GM21515 (cell line): ENCODE results near the gene CFAP210.
"Not testable (repeated sequence)": the region's sequence is repeated elsewhere in the genome, so short reads cannot be mapped to it uniquely, and the experiment has no call there.

Source experiments
- ATAC-seq: cut with Tn5 transposase; IDR thresholded peaks from one replicate; pipeline ENCODE4 v1.9.1; 2021; ENCODE audit not compliant: unreplicated experiment

Gene CFAP210

GRCh38 chr2:169713331-169713730, 19.1 kb upstream of the CFAP210 start:
- ATAC-seq, result no peak

- ATAC-seq, result no peak
These were observed 18.6 kb upstream of the CFAP210 start for GRCh38 chr2:169712791-169713227.

GRCh38 chr2:169711751-169712509, 17.7 kb upstream of the CFAP210 start:
- ATAC-seq, result no peak

- ATAC-seq, result no peak
These were observed 15.8 kb upstream of the CFAP210 start for GRCh38 chr2:169709981-169710380.

- ATAC-seq, result no peak
These were observed 15.1 kb upstream of the CFAP210 start for GRCh38 chr2:169709331-169709730.

GRCh38 chr2:169707626-169708025, 13.4 kb upstream of the CFAP210 start:
- ATAC-seq, result no peak

- ATAC-seq, result no peak
These were observed 11.7 kb upstream of the CFAP210 start for GRCh38 chr2:169705927-169706326.

- ATAC-seq, result no peak
These were observed 10.0 kb upstream of the CFAP210 start for GRCh38 chr2:169704160-169704708.

- no peak for ATAC-seq
These were observed 8.8 kb upstream of the CFAP210 start for GRCh38 chr2:169702996-169703395.

- not testable (repeated sequence) for ATAC-seq
These were observed 5.0 kb upstream of the CFAP210 start for GRCh38 chr2:169699173-169699572.

GRCh38 chr2:169696381-169696780, 2.2 kb upstream of the CFAP210 start:
- ATAC-seq, result no peak

GRCh38 chr2:169694894-169695260, 672 bp upstream of the CFAP210 start:
- ATAC-seq, result no peak

- no peak for ATAC-seq
These were observed 845 bp downstream of the CFAP210 start for GRCh38 chr2:169693360-169693759.

- ATAC-seq, result no peak
These were observed 1.5 kb downstream of the CFAP210 start for GRCh38 chr2:169692718-169693117.

- ATAC-seq, result no peak
These were observed 3.2 kb downstream of the CFAP210 start for GRCh38 chr2:169690958-169691357.

- not testable (repeated sequence) for ATAC-seq
These were observed 6.3 kb downstream of the CFAP210 start for GRCh38 chr2:169687943-169688342.

GRCh38 chr2:169686825-169687224, 7.4 kb downstream of the CFAP210 start:
- ATAC-seq, result not testable (repeated sequence)

- not testable (repeated sequence) for ATAC-seq
These were observed 9.5 kb downstream of the CFAP210 start for GRCh38 chr2:169684712-169685111.

- ATAC-seq, result no peak
These were observed 10.1 kb downstream of the CFAP210 start for GRCh38 chr2:169684135-169684565.

GRCh38 chr2:169683425-169684134, 10.6 kb downstream of the CFAP210 start:
- no peak for ATAC-seq

- no peak for ATAC-seq
These were observed 11.2 kb downstream of the CFAP210 start for GRCh38 chr2:169683054-169683424.

GRCh38 chr2:169676850-169677249, 17.4 kb downstream of the CFAP210 start:
- no peak for ATAC-seq
